SH-SY5Y (cell line): ENCODE data around the gene SPG11.

Source experiments
- GATA2 ChIP-seq: IDR thresholded peaks from 2 replicates; pipeline ENCODE4 v1.6.1; 2011; ENCODE audit warnings: mild to moderate bottlenecking, low read depth, low read length
- GATA3 ChIP-seq: IDR thresholded peaks from 2 replicates; pipeline ENCODE4 v1.6.1; 2011; ENCODE audit warnings: low read depth, mild to moderate bottlenecking, low read length, moderate library complexity

The SPG11 gene

GRCh38 chr15:44663410-44664308 lies at the start of gene SPG11:
TSS of gene SPG11 (minus strand) at chr15:44663662. CDS start at chr15:44663647, 15 bp downstream.
- TF ChIP-seq GATA3 (no peak), GATA2 (no peak)

- TF ChIP-seq GATA2, result no peak
- TF ChIP-seq GATA3, result no peak
These were observed 49.0 kb upstream of the SPG11 start for GRCh38 chr15:44712346-44713005.

- TF ChIP-seq GATA2 (no peak), GATA3 (no peak)
These were observed 48.4 kb upstream of the SPG11 start for GRCh38 chr15:44711743-44712345.

GRCh38 chr15:44711096-44711742 lies 47.8 kb upstream of the SPG11 start, which contains the start of the genes B2M and PATL2:
TSS of gene B2M (plus strand) at chr15:44711517. CDS start at chr15:44711547, 30 bp downstream.
TSS of gene PATL2 (minus strand) at chr15:44711323. CDS start at chr15:44676490, 34,833 bp downstream.
- TF ChIP-seq GATA3 (no peak), GATA2 (no peak)

GRCh38 chr15:44710236-44711095 lies 47.0 kb upstream of the SPG11 start:
- no peak for TF ChIP-seq GATA3
- no peak for TF ChIP-seq GATA2

GRCh38 chr15:44706946-44707636 lies 43.6 kb upstream of the SPG11 start:
- TF ChIP-seq GATA3, result no peak
- TF ChIP-seq GATA2, result no peak

GRCh38 chr15:44706401-44706800 lies 42.9 kb upstream of the SPG11 start:
- TF ChIP-seq GATA2 (no peak), GATA3 (no peak)

GRCh38 chr15:44705986-44706385 lies 42.5 kb upstream of the SPG11 start:
- TF ChIP-seq GATA3 (no peak), GATA2 (no peak)

- no peak for TF ChIP-seq GATA2
- no peak for TF ChIP-seq GATA3
These were observed 35.2 kb upstream of the SPG11 start for GRCh38 chr15:44698641-44699040.

- no peak for TF ChIP-seq GATA3
- no peak for TF ChIP-seq GATA2
These were observed 33.6 kb upstream of the SPG11 start for GRCh38 chr15:44697014-44697413.

GRCh38 chr15:44695294-44695693 lies 31.8 kb upstream of the SPG11 start:
- TF ChIP-seq GATA3 (no peak), GATA2 (no peak)

GRCh38 chr15:44694416-44694815 lies 31.0 kb upstream of the SPG11 start:
- TF ChIP-seq GATA3 (no peak), GATA2 (no peak)

GRCh38 chr15:44692659-44693058 lies 29.2 kb upstream of the SPG11 start:
- TF ChIP-seq GATA2 (no peak), GATA3 (no peak)
